HS-5 (cell line): ENCODE data around the gene LRRN1.
"Not testable (repeated sequence)": the region's sequence is repeated elsewhere in the genome, so short reads cannot be mapped to it uniquely, and the experiment has no call there.

ENCODE experiments used
- DNase-seq: peaks from one replicate; pipeline ENCODE4 v3.0.0-alpha.2; 2012; ENCODE audit warnings: low read depth

LRRN1 gene

GRCh38 chr3:3813013-3813412 is 13.8 kb downstream of the LRRN1 start:
- no peak for DNase-seq

- DNase-seq, result no peak
Measured at GRCh38 chr3:3815206-3815605, 16.0 kb downstream of the LRRN1 start.

GRCh38 chr3:3816034-3816433 is 16.8 kb downstream of the LRRN1 start:
- DNase-seq, result no peak

GRCh38 chr3:3817865-3818264 is 18.6 kb downstream of the LRRN1 start:
- DNase-seq, result no peak

GRCh38 chr3:3821777-3822176 is 22.5 kb downstream of the LRRN1 start:
- no peak for DNase-seq

GRCh38 chr3:3825035-3825434 is 25.8 kb downstream of the LRRN1 start:
- DNase-seq, result no peak

GRCh38 chr3:3826521-3826920 is 27.3 kb downstream of the LRRN1 start:
- no peak for DNase-seq

GRCh38 chr3:3827111-3827510 is 27.9 kb downstream of the LRRN1 start:
- no peak for DNase-seq

- DNase-seq, result not testable (repeated sequence)
Measured at GRCh38 chr3:3828417-3828816, 29.2 kb downstream of the LRRN1 start.

GRCh38 chr3:3836845-3837244 is 37.6 kb downstream of the LRRN1 start:
- no peak for DNase-seq

GRCh38 chr3:3842356-3842755 is 43.1 kb downstream of the LRRN1 start:
- DNase-seq, result no peak

- no peak for DNase-seq
Measured at GRCh38 chr3:3847994-3848922, 49.0 kb downstream of the LRRN1 start.

GRCh38 chr3:3848923-3849275 is 49.7 kb downstream of the LRRN1 start:
- DNase-seq, result no peak

GRCh38 chr3:3851621-3852323 is 52.5 kb downstream of the LRRN1 start:
- DNase-seq, result no peak

GRCh38 chr3:3853544-3853943 is 54.3 kb downstream of the LRRN1 start:
- no peak for DNase-seq

- DNase-seq, result no peak
Measured at GRCh38 chr3:3855056-3855455, 55.8 kb downstream of the LRRN1 start.

GRCh38 chr3:3860235-3860634 is 61.0 kb downstream of the LRRN1 start:
- no peak for DNase-seq

GRCh38 chr3:3862534-3862933 is 63.3 kb downstream of the LRRN1 start:
- no peak for DNase-seq

- DNase-seq, result no peak
Measured at GRCh38 chr3:3875491-3875890, 76.3 kb downstream of the LRRN1 start.

GRCh38 chr3:3881050-3881449 is 81.8 kb downstream of the LRRN1 start:
- no peak for DNase-seq

- not testable (repeated sequence) for DNase-seq
Measured at GRCh38 chr3:3887311-3887710, 88.1 kb downstream of the LRRN1 start.

- no peak for DNase-seq
Measured at GRCh38 chr3:3893590-3893989, 94.4 kb downstream of the LRRN1 start.
